ENCODE measurements around the gene NDC1.

GRCh38 chr1:53731779-53732305 lies 106.3 kb downstream of the NDC1 start:
- no peak for TF ChIP-seq BACH2 (CRISPR knock-in tag; IDR thresholded peaks at IDR 0.05; ENCODE audit: borderline replicate concordance)
- no peak for TF ChIP-seq RARB (CRISPR knock-in tag; IDR thresholded peaks at IDR 0.05)
- TF ChIP-seq, protein P1, sequence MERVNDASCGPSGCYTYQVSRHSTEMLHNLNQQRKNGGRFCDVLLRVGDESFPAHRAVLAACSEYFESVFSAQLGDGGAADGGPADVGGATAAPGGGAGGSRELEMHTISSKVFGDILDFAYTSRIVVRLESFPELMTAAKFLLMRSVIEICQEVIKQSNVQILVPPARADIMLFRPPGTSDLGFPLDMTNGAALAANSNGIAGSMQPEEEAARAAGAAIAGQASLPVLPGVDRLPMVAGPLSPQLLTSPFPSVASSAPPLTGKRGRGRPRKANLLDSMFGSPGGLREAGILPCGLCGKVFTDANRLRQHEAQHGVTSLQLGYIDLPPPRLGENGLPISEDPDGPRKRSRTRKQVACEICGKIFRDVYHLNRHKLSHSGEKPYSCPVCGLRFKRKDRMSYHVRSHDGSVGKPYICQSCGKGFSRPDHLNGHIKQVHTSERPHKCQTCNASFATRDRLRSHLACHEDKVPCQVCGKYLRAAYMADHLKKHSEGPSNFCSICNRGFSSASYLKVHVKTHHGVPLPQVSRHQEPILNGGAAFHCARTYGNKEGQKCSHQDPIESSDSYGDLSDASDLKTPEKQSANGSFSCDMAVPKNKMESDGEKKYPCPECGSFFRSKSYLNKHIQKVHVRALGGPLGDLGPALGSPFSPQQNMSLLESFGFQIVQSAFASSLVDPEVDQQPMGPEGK (CRISPR knock-in tag; IDR thresholded peaks at IDR 0.05; ENCODE audit: borderline replicate concordance) = no peak

All from SK-N-SH treated with all-trans-retinoic acid at 6 μM for 48 hours (cell line).